ENCODE results near the gene NUP93. TPM values are rescaled to one million over a fixed set of nuclear protein-coding genes. Genes with fewer than 3 reads are reported as not detected.

The NUP93 gene
- total and polyA plus RNA-seq, 2 donors (not counting 3 experiments of a cell fraction or from before 2014, with no cell fraction given): 62.3 to 124 TPM

- H3K27me3 ChIP-seq (ENCODE audit: control insufficient read depth in 2 of 2, insufficient read depth in 2 of 2, low read length in 2 of 2): no peaks in the 10 kb centered on the region
- H2AFZ ChIP-seq (ENCODE audit: low read depth, low read length): no peak overlapping the region
- POLR2A ChIA-PET: no interaction called here
- DNase-seq (ENCODE audit: low read depth, low spot score): no peak
- H3K36me3 ChIP-seq (ENCODE audit: control insufficient read depth in 2 of 2, extremely low read depth in 1 of 2, insufficient read depth in 2 of 2, low read length in 2 of 2): no peaks in the 10 kb centered on the region
- BruUV-seq (replicated peaks): no TSS peak
- dilution Hi-C loops (cut with MboI; ENCODE audit: extremely low pct_ligation_motif_present, low sequenced_read_pairs): no loop called here
- no peaks in the 10 kb centered on the region for H3K9me3 ChIP-seq (replicated peaks; ENCODE audit: control insufficient read depth, insufficient read depth, low read length)
- CTCF ChIA-PET: interaction anchor here (9.9 kb wide), 1 partner anchor 55 kb away, joined by 231 read pairs; no protein-coding TSS in a partner anchor
- no peaks in the 10 kb centered on the region for H3K9me1 ChIP-seq (replicated peaks; ENCODE audit: control insufficient read depth, extremely low read depth, insufficient read depth, low read length)
- no peak overlapping the region for H3K4me3 ChIP-seq (replicated peaks in 1 of 3; ENCODE audit: insufficient read depth in 1 of 3, low read depth in 1 of 3, low read length in 3 of 3)
- H3K9ac ChIP-seq (replicated peaks; ENCODE audit: extremely low read depth, insufficient read depth, low read length): no peak overlapping the region
- H3K79me2 ChIP-seq (ENCODE audit: control insufficient read depth, insufficient read depth, low read length): peaks cover 6% of the 10 kb centered on the region
- H3K4me2 ChIP-seq (ENCODE audit: insufficient read depth, low read length): no peak overlapping the region
- intact Hi-C loops (cut with micrococcal nuclease): no loop called here
- no peaks in the 10 kb centered on the region for H4K20me1 ChIP-seq (replicated peaks; ENCODE audit: control insufficient read depth, extremely low read depth, insufficient read depth, low read length)
- TF ChIP-seq GATA2 (IDR thresholded peaks at IDR 0.05; ENCODE audit: insufficient read depth, insufficient read length, low read depth, low read length) (no peak), JUN (IDR thresholded peaks at IDR 0.05; ENCODE audit: borderline replicate concordance, insufficient read depth, insufficient read length, low read depth) (no peak), MYC (IDR thresholded peaks at IDR 0.05; ENCODE audit: low read depth, low read length) (no peak), POLR2AphosphoS5 (IDR thresholded peaks at IDR 0.05; ENCODE audit: insufficient read depth, low read depth, low read length) (no peak), FOS (IDR thresholded peaks at IDR 0.05; ENCODE audit: borderline replicate concordance, insufficient read depth, low read length) (no peak), EZH2 (IDR thresholded peaks at IDR 0.05; ENCODE audit: borderline replicate concordance, low read depth, low read length, severe bottlenecking) (no peak), MAX (IDR thresholded peaks at IDR 0.05; ENCODE audit: insufficient read depth, insufficient read length) (no peak), CTCF (IDR thresholded peaks at IDR 0.05; ENCODE audit: extremely low read depth in 1 of 2, insufficient read depth in 1 of 2, low read depth in 1 of 2, low read length in 2 of 2) (no peak), POLR2A (IDR thresholded peaks at IDR 0.05; ENCODE audit: low read depth, low read length) (no peak)
- peaks cover 5% of the 10 kb centered on the region for H3K4me1 ChIP-seq (ENCODE audit: control insufficient read depth, extremely low read depth, insufficient read depth, low read length)
- H3K27ac ChIP-seq (ENCODE audit: insufficient read depth, low read depth, low read length): no peak overlapping the region
- FAIRE-seq: no peak
Measured at GRCh38 chr16:56797861-56798260, 67.9 kb downstream of the NUP93 start.
